Activated effector memory CD4-positive, alpha-beta T cell treated with Interleukin-2 at 50 U/mL for 16 hours (primary cell): ENCODE measurements around the gene ZHX3.

Experiments used
- DNase-seq: peaks from one replicate; pipeline ENCODE4 v3.0.0-alpha.2; 2020

The ZHX3 gene

DNA sequence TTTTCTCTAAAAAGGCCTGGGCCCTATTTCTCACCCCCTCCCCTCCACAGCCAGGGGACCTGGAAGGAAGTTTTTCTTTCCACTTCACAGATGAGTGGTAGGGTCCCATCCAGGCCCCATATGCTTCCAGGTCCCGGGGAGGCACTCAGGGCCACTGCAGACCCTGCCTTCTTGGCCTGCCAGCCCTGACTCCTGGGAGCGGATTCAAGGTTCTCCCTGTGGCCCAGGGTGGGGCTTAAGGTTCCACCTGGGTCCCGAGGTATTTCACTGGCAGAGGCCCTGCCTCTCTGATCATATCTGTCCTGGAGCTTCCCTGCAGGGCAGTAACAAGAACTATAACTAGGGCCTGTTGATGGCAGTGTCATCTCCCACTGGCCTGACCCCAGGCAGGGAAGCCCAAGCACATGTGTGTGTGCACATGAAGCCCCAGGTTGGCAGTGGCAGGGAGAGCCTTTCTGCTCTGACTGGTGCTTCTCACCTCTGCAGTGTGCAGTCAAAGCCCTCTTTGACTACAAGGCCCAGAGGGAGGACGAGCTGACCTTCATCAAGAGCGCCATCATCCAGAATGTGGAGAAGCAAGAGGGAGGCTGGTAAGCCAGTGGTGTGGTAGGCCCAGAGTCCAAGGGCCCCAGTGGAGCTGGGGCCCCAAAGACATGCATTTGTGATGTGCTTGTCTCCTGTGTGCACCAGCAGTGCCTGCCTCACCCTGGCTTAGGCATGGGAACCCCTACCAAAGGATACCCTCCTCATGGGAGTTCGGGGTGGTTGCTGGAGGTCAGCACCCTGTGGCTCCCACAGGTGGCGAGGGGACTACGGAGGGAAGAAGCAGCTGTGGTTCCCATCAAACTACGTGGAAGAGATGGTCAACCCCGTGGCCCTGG lies 149.0 kb downstream of the ZHX3 start:
- DNase-seq = no peak

DNA sequence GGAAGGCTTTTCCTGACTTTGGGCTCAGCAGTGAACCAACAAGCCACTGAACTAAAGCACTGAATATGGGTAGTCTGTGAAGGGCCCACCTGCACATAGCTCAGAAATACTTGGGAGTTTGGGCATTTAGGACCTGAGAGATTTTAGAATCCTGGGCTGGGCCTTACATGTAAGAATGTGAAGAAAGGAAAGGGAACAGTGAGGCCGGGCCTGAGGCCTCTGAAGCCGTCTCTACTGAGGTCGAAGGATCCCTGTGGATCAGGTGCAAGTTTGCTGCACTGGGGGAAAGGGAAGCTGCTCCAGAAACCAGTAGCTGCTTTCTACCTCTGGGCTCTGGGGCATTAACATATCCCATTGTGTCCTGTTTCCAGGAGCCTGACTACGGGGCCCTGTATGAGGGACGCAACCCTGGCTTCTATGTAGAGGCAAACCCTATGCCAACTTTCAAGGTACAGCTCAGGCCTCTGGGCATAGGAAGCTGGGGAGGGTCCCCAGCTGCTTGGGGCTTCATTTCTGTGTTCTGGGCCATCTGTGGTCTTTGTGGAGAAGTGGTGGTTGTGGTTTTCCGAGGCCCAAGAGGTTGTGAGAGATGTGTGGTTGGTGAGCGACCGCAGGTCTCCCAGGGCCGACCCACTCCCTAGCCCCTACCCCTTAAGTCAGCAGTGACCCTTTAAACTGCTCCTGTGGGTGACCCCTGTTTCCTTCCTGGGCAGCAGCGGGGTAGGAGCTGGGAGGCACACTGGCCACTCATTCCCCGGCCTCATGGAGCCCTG lies 149.9 kb downstream of the ZHX3 start:
- no peak for DNase-seq

DNA sequence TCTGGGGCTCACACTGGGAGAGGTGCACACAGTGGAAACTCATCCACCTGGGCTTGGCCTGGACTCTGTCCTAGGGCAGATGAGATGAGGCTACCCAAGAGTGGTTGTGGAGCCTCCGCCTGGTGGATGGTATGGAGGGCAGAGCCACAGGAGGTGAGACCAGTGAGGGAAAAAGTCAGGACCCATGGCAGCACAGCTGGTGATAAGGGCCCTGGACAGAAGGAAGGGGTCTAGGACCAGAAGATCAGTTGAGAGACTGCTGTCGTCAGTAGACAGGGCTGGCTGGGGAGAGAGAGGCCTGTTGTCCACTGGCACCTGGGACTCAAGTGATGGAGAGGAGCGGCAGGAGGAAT lies 150.4 kb downstream of the ZHX3 start:
- DNase-seq = no peak

DNA sequence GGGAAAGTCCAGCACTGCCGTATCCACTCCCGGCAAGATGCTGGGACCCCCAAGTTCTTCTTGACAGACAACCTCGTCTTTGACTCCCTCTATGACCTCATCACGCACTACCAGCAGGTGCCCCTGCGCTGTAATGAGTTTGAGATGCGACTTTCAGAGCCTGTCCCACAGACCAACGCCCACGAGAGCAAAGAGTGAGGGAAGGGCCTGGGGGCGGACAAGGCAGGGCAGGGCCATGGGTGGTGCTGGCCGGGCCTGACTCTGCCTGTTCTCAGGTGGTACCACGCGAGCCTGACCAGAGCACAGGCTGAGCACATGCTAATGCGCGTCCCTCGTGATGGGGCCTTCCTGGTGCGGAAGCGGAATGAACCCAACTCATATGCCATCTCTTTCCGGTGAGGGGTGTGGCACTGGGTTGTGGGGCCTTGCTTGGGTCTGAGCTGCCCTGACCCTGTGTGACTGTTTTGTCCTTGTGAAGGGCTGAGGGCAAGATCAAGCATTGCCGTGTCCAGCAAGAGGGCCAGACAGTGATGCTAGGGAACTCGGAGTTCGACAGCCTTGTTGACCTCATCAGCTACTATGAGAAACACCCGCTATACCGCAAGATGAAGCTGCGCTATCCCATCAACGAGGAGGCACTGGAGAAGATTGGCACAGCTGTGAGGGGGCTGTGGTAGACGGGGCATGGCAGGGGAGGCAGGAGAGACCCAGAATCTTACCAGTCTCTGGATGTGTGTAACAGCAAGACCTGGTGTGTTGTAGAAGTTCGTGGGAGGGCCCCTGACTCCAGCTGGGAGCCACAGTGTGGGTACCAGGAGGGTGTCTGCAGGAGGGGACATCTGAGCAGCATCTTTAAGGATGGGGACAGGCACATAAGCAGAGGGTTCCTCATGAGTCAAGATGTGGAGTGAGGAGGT lies 151.1 kb downstream of the ZHX3 start:
- no peak for DNase-seq

DNA sequence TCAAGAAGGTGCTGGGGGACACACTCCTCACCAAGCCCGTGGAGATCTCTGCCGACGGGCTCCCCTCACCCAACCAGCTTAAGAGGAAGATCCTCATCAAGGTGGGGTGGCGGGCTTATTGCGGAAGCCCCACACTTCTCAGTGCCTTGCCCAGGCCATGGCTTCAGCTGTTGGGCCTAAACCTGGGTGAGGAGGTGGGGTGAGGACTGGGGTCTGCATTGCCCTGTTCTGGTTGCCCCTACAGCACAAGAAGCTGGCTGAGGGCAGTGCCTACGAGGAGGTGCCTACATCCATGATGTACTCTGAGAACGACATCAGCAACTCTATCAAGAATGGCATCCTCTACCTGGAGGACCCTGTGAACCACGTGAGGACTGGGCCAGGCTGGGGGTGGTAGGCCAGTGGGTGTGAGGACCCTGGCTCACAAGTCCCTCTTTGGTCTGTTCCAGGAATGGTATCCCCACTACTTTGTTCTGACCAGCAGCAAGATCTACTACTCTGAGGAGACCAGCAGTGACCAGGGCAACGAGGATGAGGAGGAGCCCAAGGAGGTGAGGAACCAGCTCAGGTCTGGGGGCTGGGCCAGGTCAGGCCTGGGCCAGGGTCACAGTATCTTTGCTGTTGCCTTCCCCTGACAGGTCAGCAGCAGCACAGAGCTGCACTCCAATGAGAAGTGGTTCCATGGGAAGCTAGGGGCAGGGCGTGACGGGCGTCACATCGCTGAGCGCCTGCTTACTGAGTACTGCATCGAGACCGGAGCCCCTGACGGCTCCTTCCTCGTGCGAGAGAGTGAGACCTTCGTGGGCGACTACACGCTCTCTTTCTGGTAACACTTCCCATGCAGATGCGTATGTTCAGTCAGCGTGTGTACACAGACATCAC lies 152.3 kb downstream of the ZHX3 start:
- no peak for DNase-seq

- DNase-seq = no peak
These were observed 153.7 kb downstream of the ZHX3 start for GRCh38 chr20:41163821-41164220.

DNA sequence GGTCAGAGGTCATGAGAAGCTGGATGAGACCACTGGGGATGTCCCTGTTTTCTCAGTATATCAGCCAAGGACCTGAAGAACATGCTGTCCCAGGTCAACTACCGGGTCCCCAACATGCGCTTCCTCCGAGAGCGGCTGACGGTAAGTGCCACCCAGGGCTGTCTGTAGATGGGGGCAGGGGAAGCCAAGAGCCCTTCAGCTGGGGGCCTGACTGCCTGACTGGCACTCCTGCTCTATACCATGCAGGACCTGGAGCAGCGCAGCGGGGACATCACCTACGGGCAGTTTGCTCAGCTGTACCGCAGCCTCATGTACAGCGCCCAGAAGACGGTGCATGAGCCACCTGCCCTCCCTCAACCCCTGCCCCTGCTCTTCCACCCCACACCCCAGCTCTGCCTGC lies 155.1 kb downstream of the ZHX3 start:
- no peak for DNase-seq

GRCh38 chr20:41161886-41162285 lies 155.6 kb downstream of the ZHX3 start:
- DNase-seq = no peak

DNA sequence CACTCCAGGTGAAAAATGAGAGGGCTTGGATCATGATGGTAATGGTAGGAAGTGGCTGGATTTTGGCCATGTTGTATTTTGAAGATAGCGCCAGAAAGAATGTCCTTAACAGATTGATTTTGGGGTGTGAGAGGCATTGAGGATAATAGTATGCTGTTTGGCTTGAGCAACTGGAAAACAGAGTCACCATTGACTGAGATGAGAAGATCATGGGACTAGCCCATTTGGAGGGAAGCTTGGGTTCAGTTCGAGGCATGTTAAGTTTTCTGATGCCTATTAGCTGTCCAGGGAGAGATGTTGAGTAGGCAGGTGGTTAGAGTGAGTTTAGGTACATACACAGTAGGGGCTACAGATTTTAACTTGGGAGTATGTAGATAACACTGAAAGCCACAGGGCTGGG lies 156.8 kb downstream of the ZHX3 start:
- DNase-seq = no peak

DNA sequence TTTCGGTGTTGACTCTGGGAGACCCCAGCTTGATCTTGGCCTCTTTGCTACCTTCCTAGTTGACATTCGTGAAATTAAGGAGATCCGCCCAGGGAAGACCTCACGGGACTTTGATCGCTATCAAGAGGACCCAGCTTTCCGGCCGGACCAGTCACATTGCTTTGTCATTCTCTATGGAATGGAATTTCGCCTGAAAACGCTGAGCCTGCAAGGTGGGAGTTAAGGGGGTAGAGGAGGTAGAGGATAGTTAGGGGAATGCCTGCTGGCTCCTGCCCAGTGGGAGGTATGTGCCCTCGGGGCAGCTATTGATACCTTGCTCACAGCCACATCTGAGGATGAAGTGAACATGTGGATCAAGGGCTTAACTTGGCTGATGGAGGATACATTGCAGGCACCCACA lies 158.0 kb downstream of the ZHX3 start:
- no peak for DNase-seq

DNA sequence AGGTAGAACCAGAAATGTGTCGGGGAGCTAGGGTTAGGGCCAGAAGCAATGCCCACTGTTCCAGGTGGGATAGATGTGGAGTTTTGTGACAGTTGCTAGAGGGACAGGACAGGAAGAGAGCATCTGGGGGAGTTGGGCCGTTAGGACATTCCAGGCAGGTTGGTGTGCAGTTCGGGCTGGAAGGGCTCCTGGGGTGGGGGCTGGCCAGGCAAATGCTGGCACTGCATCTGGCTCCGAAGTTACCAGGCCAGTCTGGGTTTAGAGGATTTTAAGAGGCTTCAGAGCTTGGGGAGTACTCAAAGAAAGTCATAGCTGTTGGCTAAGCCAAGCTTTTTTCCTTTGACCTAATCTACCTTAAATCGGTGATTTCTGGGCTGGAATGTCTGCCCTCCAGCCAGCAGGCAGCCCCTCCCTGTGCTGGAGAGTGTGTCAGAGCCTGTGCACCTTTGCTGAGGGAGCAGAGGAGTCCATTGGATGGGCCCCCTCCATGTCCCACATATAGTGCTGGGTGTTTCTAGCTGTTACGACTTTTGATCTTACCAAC lies 159.4 kb downstream of the ZHX3 start:
- no peak for DNase-seq

DNA sequence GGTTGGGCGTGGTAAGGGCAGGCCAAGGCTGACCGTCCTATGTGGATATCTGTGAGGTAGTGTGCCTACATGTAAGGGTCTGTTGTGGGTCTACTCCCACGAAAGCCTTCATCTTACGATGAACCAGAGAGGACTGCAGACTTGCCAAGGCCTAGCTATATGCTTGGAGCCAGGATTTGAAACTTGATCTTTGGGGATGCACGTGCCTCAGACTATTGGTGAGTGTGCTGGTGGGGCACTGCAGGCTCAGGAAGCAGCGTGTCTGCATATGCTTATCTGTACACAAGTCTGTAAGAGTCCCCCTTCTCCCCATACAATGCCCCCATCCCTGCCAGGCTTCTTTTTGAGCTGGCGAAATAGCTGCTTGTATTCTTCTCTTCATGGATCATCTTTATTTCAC lies 162.3 kb downstream of the ZHX3 start:
- DNase-seq = no peak

GRCh38 chr20:41154436-41155176 lies 162.9 kb downstream of the ZHX3 start:
- DNase-seq = no peak

GRCh38 chr20:41152108-41152757 lies 165.3 kb downstream of the ZHX3 start:
- no peak for DNase-seq

DNA sequence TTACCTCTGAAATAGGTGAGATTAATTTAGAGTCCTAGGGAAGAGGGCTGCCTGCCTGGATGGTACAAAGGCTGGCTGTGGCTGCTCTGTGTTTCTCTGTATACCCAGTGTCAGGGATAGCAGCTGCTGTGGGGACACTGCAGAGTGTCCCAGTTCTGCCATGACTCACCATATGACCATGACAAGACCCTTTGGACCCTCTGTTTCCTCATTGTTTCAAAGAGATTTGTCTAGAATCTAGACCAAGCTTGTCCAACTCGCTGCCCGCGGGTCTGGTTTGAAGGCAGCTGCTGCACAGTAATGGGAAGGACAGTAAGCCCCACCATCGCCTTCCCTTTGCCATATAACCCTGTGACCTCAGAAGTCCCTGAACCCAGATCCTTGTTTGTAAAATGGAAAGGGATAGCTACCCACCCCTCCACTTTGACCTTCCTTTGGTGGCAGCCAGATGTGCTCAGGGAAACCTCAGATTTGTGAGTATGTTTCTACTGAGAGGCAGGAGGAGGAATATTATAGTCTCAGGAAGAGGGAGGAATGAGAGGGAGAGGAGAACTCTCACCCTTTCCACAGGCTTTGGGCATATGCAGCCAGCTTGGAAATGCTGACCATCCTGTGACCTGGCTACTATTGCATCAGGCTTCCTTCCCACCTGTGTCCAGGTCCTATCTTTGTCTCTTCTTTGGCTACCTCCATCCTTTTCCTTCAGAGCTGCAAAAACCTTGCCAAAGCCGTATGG lies 166.2 kb downstream of the ZHX3 start:
- DNase-seq = no peak

DNA sequence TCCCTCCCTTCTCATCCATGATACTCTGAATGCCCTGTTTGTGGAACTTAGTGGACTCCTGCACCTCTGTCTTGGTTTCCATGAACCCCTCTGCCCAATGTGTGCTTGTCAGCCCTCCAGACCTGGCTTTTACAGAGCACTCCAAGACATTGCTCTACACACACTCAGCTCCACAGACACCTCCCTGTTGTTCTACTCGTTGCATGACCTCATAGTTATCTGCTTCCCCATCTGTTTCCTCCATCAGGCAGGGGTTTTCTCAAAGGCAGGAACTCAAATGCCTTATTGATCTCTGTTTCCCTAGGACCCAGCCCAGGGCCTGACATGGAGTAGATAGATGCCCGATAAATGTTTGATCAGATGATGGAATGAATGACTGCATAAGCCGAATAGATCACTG lies 166.9 kb downstream of the ZHX3 start:
- DNase-seq = no peak

DNA sequence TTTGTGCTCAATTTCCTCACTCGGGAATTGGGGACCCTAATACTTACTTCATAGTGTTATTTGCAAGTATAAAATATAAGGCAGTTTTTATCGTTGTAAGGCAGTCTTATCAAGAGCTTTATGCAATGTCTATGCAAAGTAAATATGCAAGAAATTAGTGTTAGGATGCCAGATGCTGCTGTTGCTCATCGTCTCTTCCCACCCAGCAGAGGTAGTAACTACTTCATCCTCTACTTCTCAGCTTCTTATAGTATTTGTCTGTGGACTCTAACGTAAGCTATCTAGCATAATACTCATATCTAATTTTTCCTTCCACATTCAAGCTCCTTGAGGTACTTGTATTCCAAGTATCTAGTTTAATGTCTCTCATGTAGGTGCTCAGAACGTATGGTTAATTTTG lies 168.6 kb downstream of the ZHX3 start:
- DNase-seq = no peak

GRCh38 chr20:41147767-41148191 lies 169.8 kb downstream of the ZHX3 start:
- DNase-seq = no peak

DNA sequence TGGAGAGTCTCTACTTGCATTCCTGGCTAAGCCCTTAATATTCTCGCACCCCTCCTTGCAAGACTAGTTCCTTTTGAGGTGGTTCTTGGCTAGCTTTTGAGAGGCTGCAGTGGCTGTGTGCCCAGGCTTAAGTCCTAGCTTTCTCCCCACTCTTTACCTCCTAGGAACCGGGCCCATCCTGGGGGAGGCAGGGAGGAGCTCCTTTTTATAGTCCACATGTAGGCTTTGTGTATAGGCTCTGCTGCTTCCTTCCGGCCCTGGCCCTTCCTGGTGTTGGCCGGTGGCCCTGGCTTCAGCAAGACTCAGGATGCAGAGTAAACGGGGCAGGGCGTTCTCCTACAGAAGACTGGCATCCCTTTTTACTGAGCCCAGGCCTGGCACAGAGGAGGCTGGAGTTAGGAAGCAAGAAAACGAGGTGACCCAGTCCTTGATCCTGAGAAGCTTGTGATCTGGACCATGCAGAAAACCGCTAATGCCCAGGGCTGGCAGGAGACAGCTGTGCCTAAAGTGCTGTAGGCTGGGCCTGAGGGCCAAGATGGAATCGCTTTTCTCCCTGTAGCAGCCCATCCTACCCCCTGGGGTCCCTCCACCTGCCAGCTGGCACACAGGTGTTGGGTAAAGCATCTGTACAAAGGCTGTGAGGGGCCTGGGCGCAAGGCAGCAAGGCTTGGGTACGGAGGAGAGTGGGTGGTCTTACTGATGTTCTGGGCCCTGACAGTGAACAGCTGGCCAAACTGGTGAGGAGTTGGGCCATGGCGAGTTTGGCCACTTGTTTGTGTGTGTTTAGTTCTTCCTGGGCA lies 171.5 kb downstream of the ZHX3 start:
- DNase-seq = no peak
